Endodermal cell (in vitro differentiated cells): ENCODE results near the gene LYST. TPM values are rescaled to one million over a fixed set of nuclear protein-coding genes. Genes with fewer than 3 reads are reported as not detected.
A peak's percentile ranks its signal among the peaks of the same experiment; 100 is the strongest.
"Not testable (repeated sequence)": the region's sequence is repeated elsewhere in the genome, so short reads cannot be mapped to it uniquely, and the experiment has no call there.

Source experiments
- DNase-seq: peaks from one replicate; pipeline ENCODE4 v3.0.0-alpha.2; 2017
- H3K27ac ChIP-seq: 2 replicates; pipeline ENCODE4 v1.5.1; 2013; ENCODE audit warnings: mild to moderate bottlenecking, low read depth, low read length, moderate library complexity
- H3K27me3 ChIP-seq: 2 replicates; pipeline ENCODE4 v1.6.1; 2013; ENCODE audit warnings: mild to moderate bottlenecking, low read length, moderate library complexity; ENCODE audit not compliant: insufficient read depth, control insufficient read depth, poor library complexity, severe bottlenecking
- H3K36me3 ChIP-seq: 2 replicates; pipeline ENCODE4 v1.7.0; 2013; ENCODE audit warnings: mild to moderate bottlenecking, low read length, moderate library complexity; ENCODE audit not compliant: control insufficient read depth, insufficient read depth
- H3K4me1 ChIP-seq: one replicate; pipeline ENCODE4 v1.7.0; 2013; ENCODE audit warnings: low read length; ENCODE audit not compliant: control insufficient read depth, insufficient read depth
- H3K4me3 ChIP-seq: 2 replicates; pipeline ENCODE4 v1.5.1; 2013; ENCODE audit warnings: mild to moderate bottlenecking, low read length, moderate library complexity
- H3K9ac ChIP-seq: 2 replicates; pipeline ENCODE4 v1.6.1; 2013; ENCODE audit warnings: mild to moderate bottlenecking, low read length, moderate library complexity; ENCODE audit not compliant: poor library complexity, severe bottlenecking; ENCODE audit errors: extremely low read depth
- H3K9me3 ChIP-seq: 2 replicates; pipeline ENCODE4 v1.6.1; 2013; ENCODE audit warnings: mild to moderate bottlenecking, low read length, moderate library complexity; ENCODE audit not compliant: control insufficient read depth
- H3K27ac Mint-ChIP-seq: 2 replicates; pipeline ENCODE4 v1.8.0; 2020; ENCODE audit warnings: mixed read lengths
- H3K27me3 Mint-ChIP-seq: 2 replicates; pipeline ENCODE4 v1.8.0; 2021; ENCODE audit warnings: mild to moderate bottlenecking, mixed read lengths; ENCODE audit not compliant: insufficient read depth
- H3K36me3 Mint-ChIP-seq: 2 replicates; pipeline ENCODE4 v1.8.0; 2020; ENCODE audit warnings: low read depth, mixed read lengths
- H3K4me1 Mint-ChIP-seq: 2 replicates; pipeline ENCODE4 v1.8.0; 2020; ENCODE audit warnings: mixed read lengths
- H3K4me3 Mint-ChIP-seq: 2 replicates; pipeline ENCODE4 v1.8.0; 2020; ENCODE audit warnings: mild to moderate bottlenecking, moderate library complexity, mixed read lengths
- H3K9me3 Mint-ChIP-seq: 2 replicates; pipeline ENCODE4 v1.8.0; 2020; ENCODE audit warnings: mild to moderate bottlenecking, mixed read lengths
- WGBS, 2 experiments: methylation state at CpG; one replicate each; pipeline versions ENCODE4 v1.1.5 to v1.1.7; 2013; ENCODE audit warnings: missing lambda C conversion rate in 2 of 2, mixed read lengths in 1 of 2; ENCODE audit not compliant: insufficient coverage in 1 of 2, insufficient read length in 1 of 2; 5-methylcytosine and 5-hydroxymethylcytosine counted together
- total RNA-seq, 2 donors: library from RNA; stranded (reverse); fragmentation: NEBNext Ultra II Directional in 1 of 2; extraction: Animal tissue kit (Norgen Biotek cat#: 25700) in 1 of 2; gene quantifications; 2 replicates in 1 of 2; 3 replicates in 1 of 2; pipeline ENCODE4 v1.2.1, GENCODE V29; 2021
- TF ChIP-seq, protein P1 (sequence below): fragments of 200-600 bp; sonication (generic); conservative IDR thresholded peaks from 2 replicates; pipeline ENCODE4 v1.5.0; 2021; ENCODE audit warnings: antibody characterized with exemption, mild to moderate bottlenecking

The LYST gene
- total RNA-seq, 2 donors from 2014 or later: 2.5 to 6.8 TPM

- H3K4me3 Mint-ChIP-seq: no peak overlapping the region
- H3K36me3 Mint-ChIP-seq: no peaks in the 10 kb centered on the region
- peaks cover 11% of the 10 kb centered on the region for H3K27me3 Mint-ChIP-seq
- Histone ChIP-seq H3K27me3 (peaks cover 8% of the 10 kb centered on the region), H3K4me3 (no peak overlapping the region), H3K9ac (no peak overlapping the region), H3K36me3 (no peaks in the 10 kb centered on the region), H3K4me1 (no peaks in the 10 kb centered on the region), H3K9me3 (no peaks in the 10 kb centered on the region), H3K27ac (no peak overlapping the region)
- H3K27ac Mint-ChIP-seq: no peak overlapping the region
- DNase-seq: no peak
- no peaks in the 10 kb centered on the region for H3K9me3 Mint-ChIP-seq
- H3K4me1 Mint-ChIP-seq: peaks cover 4% of the 10 kb centered on the region
- TF ChIP-seq, protein P1, sequence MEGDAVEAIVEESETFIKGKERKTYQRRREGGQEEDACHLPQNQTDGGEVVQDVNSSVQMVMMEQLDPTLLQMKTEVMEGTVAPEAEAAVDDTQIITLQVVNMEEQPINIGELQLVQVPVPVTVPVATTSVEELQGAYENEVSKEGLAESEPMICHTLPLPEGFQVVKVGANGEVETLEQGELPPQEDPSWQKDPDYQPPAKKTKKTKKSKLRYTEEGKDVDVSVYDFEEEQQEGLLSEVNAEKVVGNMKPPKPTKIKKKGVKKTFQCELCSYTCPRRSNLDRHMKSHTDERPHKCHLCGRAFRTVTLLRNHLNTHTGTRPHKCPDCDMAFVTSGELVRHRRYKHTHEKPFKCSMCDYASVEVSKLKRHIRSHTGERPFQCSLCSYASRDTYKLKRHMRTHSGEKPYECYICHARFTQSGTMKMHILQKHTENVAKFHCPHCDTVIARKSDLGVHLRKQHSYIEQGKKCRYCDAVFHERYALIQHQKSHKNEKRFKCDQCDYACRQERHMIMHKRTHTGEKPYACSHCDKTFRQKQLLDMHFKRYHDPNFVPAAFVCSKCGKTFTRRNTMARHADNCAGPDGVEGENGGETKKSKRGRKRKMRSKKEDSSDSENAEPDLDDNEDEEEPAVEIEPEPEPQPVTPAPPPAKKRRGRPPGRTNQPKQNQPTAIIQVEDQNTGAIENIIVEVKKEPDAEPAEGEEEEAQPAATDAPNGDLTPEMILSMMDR: no peak
- 93 to 100% methylated on average over 3 of the region's 3 CpGs for WGBS, 2 experiments
These were observed 14.8 kb downstream of the LYST start for GRCh38 chr1:235851939-235852338.

- H3K9ac ChIP-seq, H3K27ac Mint-ChIP-seq, H3K4me3 Mint-ChIP-seq, H3K36me3 Mint-ChIP-seq, H3K4me3 ChIP-seq, H3K27ac ChIP-seq, H3K36me3 ChIP-seq, DNase-seq, H3K9me3 Mint-ChIP-seq, H3K4me1 ChIP-seq, H3K9me3 ChIP-seq, H3K27me3 ChIP-seq: not testable (repeated sequence)
- Mint-ChIP-seq H3K4me1 (peaks cover 18% of the 10 kb centered on the region), H3K27me3 (peaks cover 11% of the 10 kb centered on the region)
- 97 to 100% methylated on average over 1 to 3 of the region's 3 CpGs for WGBS, 2 experiments
These were observed 18.5 kb downstream of the LYST start for GRCh38 chr1:235848251-235848650.

- peak overlapping the region; percentile 90 for H3K27ac Mint-ChIP-seq
- H3K4me3 ChIP-seq, H3K36me3 ChIP-seq, H3K9ac ChIP-seq, H3K4me1 ChIP-seq, H3K9me3 Mint-ChIP-seq, H3K36me3 Mint-ChIP-seq, H3K9me3 ChIP-seq, H3K27ac ChIP-seq: not testable (repeated sequence)
- H3K27me3 Mint-ChIP-seq: peaks cover 23% of the 10 kb centered on the region
- peak overlapping the region; percentile 10 for H3K4me3 Mint-ChIP-seq
- 78 to 81% methylated on average over 3 to 5 of the region's 5 CpGs for whole genome bisulfite sequencing, 2 experiments
- peaks cover 22% of the 10 kb centered on the region for H3K27me3 ChIP-seq
- TF ChIP-seq, protein P1: peak; percentile 74
- H3K4me1 Mint-ChIP-seq: peaks cover 18% of the 10 kb centered on the region
- peak; percentile 81 for DNase-seq
These were observed 21.0 kb downstream of the LYST start for GRCh38 chr1:235845656-235846107.

- WGBS, 2 experiments: 75 to 93% methylated on average over 1 to 3 of the region's 3 CpGs
- peaks cover 31% of the 10 kb centered on the region for H3K27me3 Mint-ChIP-seq
These were observed 21.9 kb downstream of the LYST start for GRCh38 chr1:235844776-235845175.

More at GRCh38 chr1:235844776-235845175, 21.9 kb downstream of the LYST start:
- Mint-ChIP-seq H3K9me3 (peaks cover 7% of the 10 kb centered on the region), H3K4me1 (peaks cover 20% of the 10 kb centered on the region), H3K27ac (peak overlapping the region; percentile 90), H3K4me3 (no peak overlapping the region), H3K36me3 (no peaks in the 10 kb centered on the region)
- peaks cover 4% of the 10 kb centered on the region for H3K4me1 ChIP-seq
- no peak for DNase-seq
- TF ChIP-seq, protein P1: no peak
- no peak overlapping the region for H3K4me3 ChIP-seq
- no peak overlapping the region for H3K9ac ChIP-seq
- H3K27me3 ChIP-seq: peaks cover 23% of the 10 kb centered on the region
- H3K27ac ChIP-seq: no peak overlapping the region
- no peaks in the 10 kb centered on the region for H3K36me3 ChIP-seq
- no peaks in the 10 kb centered on the region for H3K9me3 ChIP-seq
